ENCODE measurements around the gene EEF1E1.

Gene EEF1E1

GRCh38 chr6:8139451-8139850 lies 37.1 kb upstream of the EEF1E1 start:
- POLR2A ChIA-PET = no interaction called here
- CTCF ChIA-PET = interaction anchor here (0.7 to 4.3 kb wide), 5 partner anchors 9 to 471 kb away, joined by 3 to 27 read pairs (median 8); no protein-coding TSS in a partner anchor
- no peak overlapping the region for H3K4me3 ChIP-seq (ENCODE audit: low read depth, low read length)
- TF ChIP-seq ZNF133 (tag by site-specific recombination; IDR thresholded peaks at IDR 0.05) (no peak), ZBTB49 (tag by site-specific recombination; IDR thresholded peaks at IDR 0.05; ENCODE audit: low read depth) (no peak), INSM2 (tag by site-specific recombination; IDR thresholded peaks at IDR 0.05) (no peak), REST (tag by site-specific recombination; IDR thresholded peaks at IDR 0.05) (no peak), ZNF768 (tag by site-specific recombination; IDR thresholded peaks at IDR 0.05) (no peak), ZNF398 (tag by site-specific recombination; IDR thresholded peaks at IDR 0.05) (no peak), ZXDB (tag by site-specific recombination; IDR thresholded peaks at IDR 0.05) (no peak), REPIN1 (tag by site-specific recombination; IDR thresholded peaks at IDR 0.05; ENCODE audit: low read depth) (no peak), ZNF426 (tag by site-specific recombination; IDR thresholded peaks at IDR 0.05) (no peak), TCF7L2 (IDR thresholded peaks at IDR 0.05; ENCODE audit: borderline replicate concordance, low read depth, low read length) (no peak), ZNF146 (tag by site-specific recombination; IDR thresholded peaks at IDR 0.05) (no peak), ZNF776 (tag by site-specific recombination; IDR thresholded peaks at IDR 0.05; ENCODE audit: borderline replicate concordance) (no peak)
- no peaks in the 10 kb centered on the region for H3K36me3 ChIP-seq (ENCODE audit: control insufficient read depth in 2 of 2, insufficient read depth in 1 of 2, low read length in 2 of 2)
- H3K27ac ChIP-seq (ENCODE audit: extremely low read depth, low read depth, low read length) = no peak overlapping the region
- no peaks in the 10 kb centered on the region for H3K4me1 ChIP-seq (ENCODE audit: control insufficient read depth, insufficient read depth, low read length)
- H3K9me3 ChIP-seq (ENCODE audit: control insufficient read depth, insufficient read depth, low read depth, low read length) = no peaks in the 10 kb centered on the region

GRCh38 chr6:8137529-8137939 lies 35.2 kb upstream of the EEF1E1 start:
- Histone ChIP-seq H3K9me3 (ENCODE audit: control insufficient read depth, insufficient read depth, low read depth, low read length) (no peaks in the 10 kb centered on the region), H3K36me3 (ENCODE audit: control insufficient read depth in 2 of 2, insufficient read depth in 1 of 2, low read length in 2 of 2) (no peaks in the 10 kb centered on the region), H3K4me3 (ENCODE audit: low read depth, low read length) (no peak overlapping the region), H3K4me1 (ENCODE audit: control insufficient read depth, insufficient read depth, low read length) (no peaks in the 10 kb centered on the region), H3K27ac (ENCODE audit: extremely low read depth, low read depth, low read length) (no peak overlapping the region)
- CTCF ChIA-PET = no interaction called here
- POLR2A ChIA-PET = no interaction called here
- TF ChIP-seq ZNF654 (tag by site-specific recombination; IDR thresholded peaks at IDR 0.05; ENCODE audit: low read depth) (no peak), GLI4 (tag by site-specific recombination; IDR thresholded peaks at IDR 0.05) (no peak), HIC1 (tag by site-specific recombination; IDR thresholded peaks at IDR 0.05) (no peak), ZNF510 (tag by site-specific recombination; IDR thresholded peaks at IDR 0.05; ENCODE audit: insufficient replicate concordance) (no peak), YY2 (tag by site-specific recombination; IDR thresholded peaks at IDR 0.05) (no peak), ZNF501 (tag by site-specific recombination; IDR thresholded peaks at IDR 0.05) (no peak), ZXDB (tag by site-specific recombination; IDR thresholded peaks at IDR 0.05) (no peak), ZBTB7A (tag by site-specific recombination; IDR thresholded peaks at IDR 0.05; ENCODE audit: low read depth) (no peak), TRIM28 (IDR thresholded peaks at IDR 0.05; ENCODE audit: borderline replicate concordance, low read length) (no peak)
